ENCODE results near the gene TMEM135. TPM values are rescaled to one million over a fixed set of nuclear protein-coding genes. Genes with fewer than 3 reads are reported as not detected.
A peak's percentile ranks its signal among the peaks of the same experiment; 100 is the strongest.

Gene TMEM135
- total RNA-seq, 1 donor from 2014 or later = 20.6 TPM

DNA sequence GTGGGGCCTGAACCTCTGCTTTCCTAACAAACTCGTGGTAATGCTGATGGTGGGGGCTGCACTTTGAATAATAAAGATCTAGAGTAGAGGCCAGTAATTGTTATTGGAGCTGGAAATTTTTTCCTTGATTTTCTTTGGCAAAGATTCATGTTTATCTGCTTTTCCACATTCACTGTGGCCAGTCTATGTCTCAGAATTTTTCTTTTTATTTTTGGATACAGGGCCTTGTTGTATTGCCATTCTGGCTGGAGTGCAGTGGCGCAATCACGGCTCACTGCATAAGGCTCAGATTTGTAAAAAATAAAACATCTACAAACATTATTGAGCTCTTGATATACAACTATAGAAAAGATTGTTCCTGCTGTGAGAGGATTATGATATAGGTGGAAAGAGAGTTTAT, 1.6 kb downstream of the TMEM135 start:
- Histone ChIP-seq H3K4me3 (ENCODE audit: insufficient read depth, low read depth, low read length) (no peak overlapping the region), H3K9me3 (ENCODE audit: insufficient read depth, low read depth, low read length) (no peaks in the 10 kb centered on the region), H3K27ac (ENCODE audit: low read depth, low read length) (no peak overlapping the region), H3K36me3 (ENCODE audit: insufficient read depth, low read length) (no peaks in the 10 kb centered on the region), H3K79me2 (ENCODE audit: insufficient read depth, low read length) (peaks cover 49% of the 10 kb centered on the region), H3K9ac (ENCODE audit: low read length) (no peak overlapping the region), H3K4me2 (ENCODE audit: low read length) (peak overlapping the region; percentile 85), H3K27me3 (ENCODE audit: insufficient read depth, low read length) (no peaks in the 10 kb centered on the region), H3K4me1 (ENCODE audit: insufficient read depth, low read length) (peaks cover 10% of the 10 kb centered on the region), H2AFZ (ENCODE audit: low read depth, low read length) (no peak overlapping the region), H4K20me1 (ENCODE audit: insufficient read depth, low read length) (peaks cover 18% of the 10 kb centered on the region)
- DNase-seq (ENCODE audit: low read depth) = peak; percentile 13
- Mint-ChIP-seq H3K4me3 (ENCODE audit: unreplicated experiment) (peak overlapping the region; percentile 97), H3K4me1 (ENCODE audit: low read depth, unreplicated experiment) (peaks cover 7% of the 10 kb centered on the region), H3K27me3 (ENCODE audit: low read depth, unreplicated experiment) (no peaks in the 10 kb centered on the region), H3K27ac (ENCODE audit: unreplicated experiment) (no peak overlapping the region), H3K9me3 (ENCODE audit: unreplicated experiment) (no peaks in the 10 kb centered on the region), H3K36me3 (ENCODE audit: low read depth, unreplicated experiment) (peaks cover 2% of the 10 kb centered on the region)
- TF ChIP-seq, protein P1, sequence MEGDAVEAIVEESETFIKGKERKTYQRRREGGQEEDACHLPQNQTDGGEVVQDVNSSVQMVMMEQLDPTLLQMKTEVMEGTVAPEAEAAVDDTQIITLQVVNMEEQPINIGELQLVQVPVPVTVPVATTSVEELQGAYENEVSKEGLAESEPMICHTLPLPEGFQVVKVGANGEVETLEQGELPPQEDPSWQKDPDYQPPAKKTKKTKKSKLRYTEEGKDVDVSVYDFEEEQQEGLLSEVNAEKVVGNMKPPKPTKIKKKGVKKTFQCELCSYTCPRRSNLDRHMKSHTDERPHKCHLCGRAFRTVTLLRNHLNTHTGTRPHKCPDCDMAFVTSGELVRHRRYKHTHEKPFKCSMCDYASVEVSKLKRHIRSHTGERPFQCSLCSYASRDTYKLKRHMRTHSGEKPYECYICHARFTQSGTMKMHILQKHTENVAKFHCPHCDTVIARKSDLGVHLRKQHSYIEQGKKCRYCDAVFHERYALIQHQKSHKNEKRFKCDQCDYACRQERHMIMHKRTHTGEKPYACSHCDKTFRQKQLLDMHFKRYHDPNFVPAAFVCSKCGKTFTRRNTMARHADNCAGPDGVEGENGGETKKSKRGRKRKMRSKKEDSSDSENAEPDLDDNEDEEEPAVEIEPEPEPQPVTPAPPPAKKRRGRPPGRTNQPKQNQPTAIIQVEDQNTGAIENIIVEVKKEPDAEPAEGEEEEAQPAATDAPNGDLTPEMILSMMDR (IDR thresholded peaks at IDR 0.05; ENCODE audit: insufficient read depth, low read depth, low read length) = no peak
- no peak for TF ChIP-seq EZH2 (IDR thresholded peaks at IDR 0.05; ENCODE audit: insufficient read depth, low read length)
- no peak for FAIRE-seq

DNA sequence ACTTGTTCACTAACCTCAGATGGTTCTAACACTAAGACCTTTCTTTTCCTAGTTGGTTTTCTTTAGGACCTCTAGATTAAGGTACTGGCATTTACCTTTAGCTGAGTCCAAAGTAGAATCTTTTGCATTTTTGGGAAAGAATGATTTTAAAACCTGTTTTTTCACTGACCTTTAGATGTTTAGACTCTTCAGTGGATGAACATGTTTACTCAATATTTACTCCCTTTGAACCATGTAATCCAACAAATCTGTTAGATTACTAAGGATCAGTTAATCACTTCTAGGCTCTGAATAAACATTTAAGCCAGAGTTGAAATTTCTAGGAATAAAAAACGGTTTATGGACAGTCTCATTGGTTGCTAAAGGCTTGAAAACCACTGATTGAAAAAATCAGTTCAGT, 6.2 kb downstream of the TMEM135 start:
- H3K4me1 Mint-ChIP-seq (ENCODE audit: low read depth, unreplicated experiment) = peaks cover 7% of the 10 kb centered on the region
- H3K36me3 ChIP-seq (ENCODE audit: insufficient read depth, low read length) = no peaks in the 10 kb centered on the region
- H3K27ac Mint-ChIP-seq (ENCODE audit: unreplicated experiment) = no peak overlapping the region
- H3K4me1 ChIP-seq (ENCODE audit: insufficient read depth, low read length) = peaks cover 4% of the 10 kb centered on the region
- no peak overlapping the region for H3K4me3 ChIP-seq (ENCODE audit: insufficient read depth, low read depth, low read length)
- no peak overlapping the region for H3K4me3 Mint-ChIP-seq (ENCODE audit: unreplicated experiment)
- H3K27ac ChIP-seq (ENCODE audit: low read depth, low read length) = no peak overlapping the region
- no peaks in the 10 kb centered on the region for H3K9me3 Mint-ChIP-seq (ENCODE audit: unreplicated experiment)
- peaks cover 48% of the 10 kb centered on the region for H3K79me2 ChIP-seq (ENCODE audit: insufficient read depth, low read length)
- H4K20me1 ChIP-seq (ENCODE audit: insufficient read depth, low read length) = peaks cover 24% of the 10 kb centered on the region
- DNase-seq (ENCODE audit: low read depth) = no peak
- H3K36me3 Mint-ChIP-seq (ENCODE audit: low read depth, unreplicated experiment) = peaks cover 7% of the 10 kb centered on the region
- no peaks in the 10 kb centered on the region for H3K9me3 ChIP-seq (ENCODE audit: insufficient read depth, low read depth, low read length)
- FAIRE-seq = no peak
- H3K27me3 Mint-ChIP-seq (ENCODE audit: low read depth, unreplicated experiment) = no peaks in the 10 kb centered on the region
- no peak overlapping the region for H3K9ac ChIP-seq (ENCODE audit: low read length)
- no peaks in the 10 kb centered on the region for H3K27me3 ChIP-seq (ENCODE audit: insufficient read depth, low read length)
- no peak overlapping the region for H3K4me2 ChIP-seq (ENCODE audit: low read length)
- no peak overlapping the region for H2AFZ ChIP-seq (ENCODE audit: low read depth, low read length)
- no peak for TF ChIP-seq EZH2 (IDR thresholded peaks at IDR 0.05; ENCODE audit: insufficient read depth, low read length)
- TF ChIP-seq, protein P1 (IDR thresholded peaks at IDR 0.05; ENCODE audit: insufficient read depth, low read depth, low read length) = no peak

DNA sequence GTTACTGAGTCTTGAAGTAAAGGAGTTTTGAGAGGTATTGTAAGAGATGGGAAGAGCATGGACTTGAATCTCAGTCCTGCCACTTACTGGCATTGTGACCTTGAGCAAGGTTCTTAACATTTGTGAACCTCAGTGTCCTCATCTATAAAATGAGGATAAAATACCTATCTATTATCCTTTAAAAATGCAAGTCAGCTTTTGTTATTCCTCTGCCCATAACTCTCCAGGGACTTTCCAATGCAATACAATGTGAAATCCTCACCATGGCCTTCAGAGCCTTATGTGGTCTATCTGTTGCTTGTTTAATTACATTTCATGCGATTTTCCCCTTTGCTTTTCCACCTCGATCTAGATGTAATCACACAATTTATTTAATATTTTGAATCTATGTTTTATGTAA, 9.1 kb downstream of the TMEM135 start:
- Histone ChIP-seq H3K4me3 (ENCODE audit: insufficient read depth, low read depth, low read length) (no peak overlapping the region), H3K9ac (ENCODE audit: low read length) (no peak overlapping the region), H2AFZ (ENCODE audit: low read depth, low read length) (no peak overlapping the region), H4K20me1 (ENCODE audit: insufficient read depth, low read length) (peaks cover 11% of the 10 kb centered on the region), H3K4me1 (ENCODE audit: insufficient read depth, low read length) (no peaks in the 10 kb centered on the region), H3K4me2 (ENCODE audit: low read length) (no peak overlapping the region), H3K27ac (ENCODE audit: low read depth, low read length) (no peak overlapping the region), H3K79me2 (ENCODE audit: insufficient read depth, low read length) (peaks cover 19% of the 10 kb centered on the region), H3K9me3 (ENCODE audit: insufficient read depth, low read depth, low read length) (no peaks in the 10 kb centered on the region), H3K27me3 (ENCODE audit: insufficient read depth, low read length) (no peaks in the 10 kb centered on the region), H3K36me3 (ENCODE audit: insufficient read depth, low read length) (no peaks in the 10 kb centered on the region)
- H3K27ac Mint-ChIP-seq (ENCODE audit: unreplicated experiment) = no peak overlapping the region
- H3K9me3 Mint-ChIP-seq (ENCODE audit: unreplicated experiment) = no peaks in the 10 kb centered on the region
- peaks cover 7% of the 10 kb centered on the region for H3K36me3 Mint-ChIP-seq (ENCODE audit: low read depth, unreplicated experiment)
- H3K27me3 Mint-ChIP-seq (ENCODE audit: low read depth, unreplicated experiment) = no peaks in the 10 kb centered on the region
- DNase-seq (ENCODE audit: low read depth) (no peak), FAIRE-seq (no peak)
- no peaks in the 10 kb centered on the region for H3K4me1 Mint-ChIP-seq (ENCODE audit: low read depth, unreplicated experiment)
- TF ChIP-seq, protein P1 (IDR thresholded peaks at IDR 0.05; ENCODE audit: insufficient read depth, low read depth, low read length) = no peak
- TF ChIP-seq EZH2 (IDR thresholded peaks at IDR 0.05; ENCODE audit: insufficient read depth, low read length) = no peak
- no peak overlapping the region for H3K4me3 Mint-ChIP-seq (ENCODE audit: unreplicated experiment)
